Left lung (tissue), 10 donors: ENCODE results near the gene SIK2. TPM values are rescaled to one million over a fixed set of nuclear protein-coding genes. Genes with fewer than 3 reads are reported as not detected.

Experiments
- ATAC-seq: fragments of 200-7000 bp; cut with Tn5 transposase; one replicate; pipeline ENCODE4 v1.9.1; 2020; ENCODE audit warnings: moderate library complexity
- DNase-seq, 4 donors: peaks; one replicate each; pipeline ENCODE4 v3.0.0-alpha.2; 2013 to 2020
- H3K27ac ChIP-seq, 2 donors: fragments of 200-600 bp; sonication (generic) in 1 of 2; one replicate each; pipeline versions ENCODE4 v1.5.0 to v1.8.0; 2020 to 2021
- H3K27me3 ChIP-seq, 2 donors: fragments of 200-600 bp; sonication (generic) in 1 of 2; one replicate each; pipeline versions ENCODE4 v1.5.0 to v1.8.0; 2020 to 2021
- H3K36me3 ChIP-seq, 2 donors: fragments of 200-600 bp; sonication (generic) in 1 of 2; one replicate each; pipeline versions ENCODE4 v1.5.0 to v1.8.0; 2020 to 2021
- H3K4me1 ChIP-seq, 2 donors: fragments of 200-600 bp; one replicate each; pipeline ENCODE4 v1.8.0; 2021
- H3K4me3 ChIP-seq, 2 donors: fragments of 200-600 bp; sonication (generic) in 1 of 2; one replicate each; pipeline versions ENCODE4 v1.5.0 to v1.8.0; 2020 to 2021; ENCODE audit warnings: mild to moderate bottlenecking in 1 of 2
- H3K9me3 ChIP-seq, 2 donors: fragments of 200-600 bp; sonication (generic) in 1 of 2; one replicate each; pipeline versions ENCODE4 v1.5.0 to v1.8.0; 2020 to 2021
- CTCF ChIP-seq, 2 donors: fragments of 200-600 bp; sonication (generic) in 1 of 2; IDR thresholded peaks; one replicate each; pipeline versions ENCODE4 v1.5.0 to v1.8.0; 2021; ENCODE audit warnings: antibody characterized with exemption in 2 of 2
- intact Hi-C, 2 donors: fragments of 100-400 bp; cut with DNase I; formaldehyde crosslinking; loops; one replicate each; pipeline versions ENCODE4 v1.11.2 to v1.14.2; 2022
- polyA plus RNA-seq, 6 donors: library from polyadenylated mRNA; unstranded; fragments of 120-200 nt; gene quantifications; one replicate each; pipeline ENCODE4 v1.2.1, GENCODE V29; 2013; ENCODE audit not compliant: insufficient read length in 6 of 6
- total RNA-seq, 2 donors: library from RNA; stranded (reverse); fragmentation: NEBNext Ultra II Directional; extraction: Animal tissue kit (Norgen Biotek cat#: 25700); gene quantifications; one replicate each; pipeline ENCODE4 v1.2.1, GENCODE V29; 2021
- donor health status: DM: no; HTN: yes; CAD: no.
- donor health status: DM: no; HTN: no; CAD: no.

Gene SIK2
- total and polyA plus RNA-seq, 8 donors: 23.3 to 35.1 (median 30.8) TPM

DNA sequence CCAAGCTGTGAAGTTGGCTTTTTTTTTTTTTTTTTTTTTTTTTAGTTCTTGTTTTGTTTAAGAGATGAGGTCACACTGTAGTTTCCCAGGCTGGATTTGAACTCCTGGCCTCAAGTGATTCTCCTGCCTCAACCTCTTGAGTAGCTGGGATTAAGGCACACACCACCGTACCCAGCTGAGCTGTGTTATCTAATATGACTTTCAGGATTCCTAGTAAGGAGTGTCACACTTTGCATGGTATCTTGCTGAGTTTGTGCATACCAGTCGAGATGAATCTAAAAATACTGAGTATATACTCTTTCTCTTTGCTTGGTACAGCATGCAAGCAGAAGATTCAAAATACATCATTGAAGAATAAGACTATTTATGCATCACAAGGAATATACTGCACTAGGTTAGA is 58.6 kb downstream of the SIK2 start:
- no peak for DNase-seq
- H3K27me3 ChIP-seq: no peaks in the 10 kb centered on the region
- H3K36me3 ChIP-seq: no peaks in the 10 kb centered on the region
- H3K4me3 ChIP-seq: no peak overlapping the region
- no peak for ATAC-seq
- H3K27ac ChIP-seq: no peak overlapping the region
- H3K4me1 ChIP-seq: peaks cover 0 to 6% of the 10 kb centered on the region in 2 donors
- intact Hi-C loops: no loop called here
- H3K9me3 ChIP-seq: no peaks in the 10 kb centered on the region
- no peak for TF ChIP-seq CTCF (IDR thresholded peaks at IDR 0.05)

GRCh38 chr11:111663820-111664219 is 61.6 kb downstream of the SIK2 start:
- ATAC-seq (peak; percentile 85), DNase-seq (peak in 3 of 4 donors; percentile 15 to 60 (median 52))
- no peak overlapping the region for H3K4me3 ChIP-seq
- TF ChIP-seq CTCF (IDR thresholded peaks at IDR 0.05): no peak
- no peaks in the 10 kb centered on the region for H3K9me3 ChIP-seq
- H3K27ac ChIP-seq: no peak overlapping the region
- H3K27me3 ChIP-seq: no peaks in the 10 kb centered on the region
- peaks cover 0 to 6% of the 10 kb centered on the region in 2 donors for H3K4me1 ChIP-seq
- intact Hi-C loops: no loop called here
- H3K36me3 ChIP-seq: no peaks in the 10 kb centered on the region

GRCh38 chr11:111665777-111666176 is 63.5 kb downstream of the SIK2 start:
- Histone ChIP-seq H3K27me3 (no peaks in the 10 kb centered on the region), H3K9me3 (no peaks in the 10 kb centered on the region), H3K36me3 (no peaks in the 10 kb centered on the region), H3K4me1 (peaks cover 0 to 6% of the 10 kb centered on the region in 2 donors), H3K4me3 (no peak overlapping the region), H3K27ac (no peak overlapping the region)
- TF ChIP-seq CTCF (IDR thresholded peaks at IDR 0.05): no peak
- intact Hi-C loops: no loop called here
- ATAC-seq (peak; percentile 62), DNase-seq (peak in 2 of 4 donors; percentile 56 to 75)

GRCh38 chr11:111668980-111669379 is 66.7 kb downstream of the SIK2 start:
- H3K4me3 ChIP-seq: no peak overlapping the region
- intact Hi-C loops: no loop called here
- peaks cover 0 to under 1% of the 10 kb centered on the region in 2 donors for H3K4me1 ChIP-seq
- no peak overlapping the region for H3K27ac ChIP-seq
- no peaks in the 10 kb centered on the region for H3K9me3 ChIP-seq
- H3K36me3 ChIP-seq: peaks cover 0 to 19% of the 10 kb centered on the region in 2 donors
- TF ChIP-seq CTCF (IDR thresholded peaks at IDR 0.05): no peak
- no peak for DNase-seq
- H3K27me3 ChIP-seq: no peaks in the 10 kb centered on the region
- no peak for ATAC-seq

GRCh38 chr11:111671383-111671782 is 69.1 kb downstream of the SIK2 start:
- no peak overlapping the region for H3K4me3 ChIP-seq
- DNase-seq (no peak), ATAC-seq (no peak)
- H3K4me1 ChIP-seq: no peaks in the 10 kb centered on the region
- H3K36me3 ChIP-seq: peaks cover 0 to 22% of the 10 kb centered on the region in 2 donors
- no peaks in the 10 kb centered on the region for H3K9me3 ChIP-seq
- intact Hi-C loops: no loop called here
- H3K27me3 ChIP-seq: no peaks in the 10 kb centered on the region
- no peak for TF ChIP-seq CTCF (IDR thresholded peaks at IDR 0.05)
- H3K27ac ChIP-seq: no peak overlapping the region
